Loucy (cell line): ENCODE measurements around the gene CNOT3.

ENCODE experiments used
- CTCF ChIP-seq: fragments of 200-600 bp; sonication (generic); conservative IDR thresholded peaks from 2 replicates; pipeline ENCODE4 v1.5.1; 2014; ENCODE audit warnings: mild to moderate bottlenecking, antibody characterized with exemption, low read length
- EZH2phosphoT487 ChIP-seq: fragments of 200-600 bp; IDR thresholded peaks from 2 replicates; pipeline ENCODE4 v1.6.1; 2018; ENCODE audit warnings: antibody characterized with exemption, mild to moderate bottlenecking, moderate library complexity, borderline replicate concordance

- no peak for TF ChIP-seq CTCF
- no peak for TF ChIP-seq EZH2phosphoT487
These were observed 48.8 kb downstream of the CNOT3 start for GRCh38 chr19:54186351-54186750.
